ENCODE results near the gene NR4A2. TPM values are rescaled to one million over a fixed set of nuclear protein-coding genes. Genes with fewer than 3 reads are reported as not detected.
A peak's percentile ranks its signal among the peaks of the same experiment; 100 is the strongest.

The NR4A2 gene
- total and polyA plus RNA-seq, 2 donors (not counting 3 experiments of a cell fraction or from before 2014, with no cell fraction given): 1.0 to 1.9 TPM

GRCh38 chr2:156333274-156333950 is 891 bp upstream of the NR4A2 start:
- Histone ChIP-seq H3K9me3 (replicated peaks; ENCODE audit: control insufficient read depth, insufficient read depth, low read length) (no peaks in the 10 kb centered on the region), H2AFZ (ENCODE audit: low read depth, low read length) (peak overlapping the region; percentile 85), H3K27ac (ENCODE audit: insufficient read depth, low read depth, low read length) (peak overlapping the region; percentile 98), H3K9ac (replicated peaks; ENCODE audit: extremely low read depth, insufficient read depth, low read length) (peak overlapping the region; percentile 96), H3K79me2 (ENCODE audit: control insufficient read depth, insufficient read depth, low read length) (no peaks in the 10 kb centered on the region), H3K4me2 (ENCODE audit: insufficient read depth, low read length) (peak overlapping the region; percentile 91), H3K36me3 (ENCODE audit: control insufficient read depth in 2 of 2, extremely low read depth in 1 of 2, insufficient read depth in 2 of 2, low read length in 2 of 2) (no peaks in the 10 kb centered on the region), H3K27me3 (ENCODE audit: control insufficient read depth in 2 of 2, insufficient read depth in 2 of 2, low read length in 2 of 2) (peaks cover 3 to 14% of the 10 kb centered on the region in 2 experiments), H3K4me3 (replicated peaks in 1 of 3; ENCODE audit: insufficient read depth in 1 of 3, low read depth in 1 of 3, low read length in 3 of 3) (peak overlapping the region; percentile 58 to 75 (median 72)), H4K20me1 (replicated peaks; ENCODE audit: control insufficient read depth, extremely low read depth, insufficient read depth, low read length) (no peaks in the 10 kb centered on the region), H3K9me1 (replicated peaks; ENCODE audit: control insufficient read depth, extremely low read depth, insufficient read depth, low read length) (no peaks in the 10 kb centered on the region), H3K4me1 (ENCODE audit: control insufficient read depth, extremely low read depth, insufficient read depth, low read length) (peaks cover 14% of the 10 kb centered on the region)
- DNase-seq (ENCODE audit: low read depth, low spot score) (no peak), FAIRE-seq (no peak)
- intact Hi-C loops (cut with micrococcal nuclease) (loop anchor here (2.0 to 10.0 kb wide), 3 partner anchors 131 to 849 kb away; no protein-coding TSS in a partner anchor), dilution Hi-C loops (cut with MboI; ENCODE audit: extremely low pct_ligation_motif_present, low sequenced_read_pairs) (no loop called here)
- TF ChIP-seq POLR2AphosphoS5 (IDR thresholded peaks at IDR 0.05; ENCODE audit: insufficient read depth, low read depth, low read length) (no peak), JUN (IDR thresholded peaks at IDR 0.05; ENCODE audit: borderline replicate concordance, insufficient read depth, insufficient read length, low read depth) (no peak), POLR2A (IDR thresholded peaks at IDR 0.05; ENCODE audit: low read depth, low read length) (no peak), FOS (IDR thresholded peaks at IDR 0.05; ENCODE audit: borderline replicate concordance, insufficient read depth, low read length) (no peak), MYC (IDR thresholded peaks at IDR 0.05; ENCODE audit: low read depth, low read length) (no peak), EZH2 (IDR thresholded peaks at IDR 0.05; ENCODE audit: borderline replicate concordance, low read depth, low read length, severe bottlenecking) (no peak), GATA2 (IDR thresholded peaks at IDR 0.05; ENCODE audit: insufficient read depth, insufficient read length, low read depth, low read length) (no peak), MAX (IDR thresholded peaks at IDR 0.05; ENCODE audit: insufficient read depth, insufficient read length) (no peak)
- TF ChIP-seq, protein P1, sequence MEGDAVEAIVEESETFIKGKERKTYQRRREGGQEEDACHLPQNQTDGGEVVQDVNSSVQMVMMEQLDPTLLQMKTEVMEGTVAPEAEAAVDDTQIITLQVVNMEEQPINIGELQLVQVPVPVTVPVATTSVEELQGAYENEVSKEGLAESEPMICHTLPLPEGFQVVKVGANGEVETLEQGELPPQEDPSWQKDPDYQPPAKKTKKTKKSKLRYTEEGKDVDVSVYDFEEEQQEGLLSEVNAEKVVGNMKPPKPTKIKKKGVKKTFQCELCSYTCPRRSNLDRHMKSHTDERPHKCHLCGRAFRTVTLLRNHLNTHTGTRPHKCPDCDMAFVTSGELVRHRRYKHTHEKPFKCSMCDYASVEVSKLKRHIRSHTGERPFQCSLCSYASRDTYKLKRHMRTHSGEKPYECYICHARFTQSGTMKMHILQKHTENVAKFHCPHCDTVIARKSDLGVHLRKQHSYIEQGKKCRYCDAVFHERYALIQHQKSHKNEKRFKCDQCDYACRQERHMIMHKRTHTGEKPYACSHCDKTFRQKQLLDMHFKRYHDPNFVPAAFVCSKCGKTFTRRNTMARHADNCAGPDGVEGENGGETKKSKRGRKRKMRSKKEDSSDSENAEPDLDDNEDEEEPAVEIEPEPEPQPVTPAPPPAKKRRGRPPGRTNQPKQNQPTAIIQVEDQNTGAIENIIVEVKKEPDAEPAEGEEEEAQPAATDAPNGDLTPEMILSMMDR (IDR thresholded peaks at IDR 0.05; ENCODE audit: extremely low read depth in 1 of 2, insufficient read depth in 1 of 2, low read depth in 1 of 2, low read length in 2 of 2): no peak
- BruUV-seq (replicated peaks): no TSS peak
- ChIA-PET CTCF (interaction anchor here (0.8 to 4.2 kb wide), 12 partner anchors 9 to 1807 kb away, joined by 3 to 93 read pairs (median 11); no protein-coding TSS in a partner anchor), POLR2A (interaction anchor here (1.2 to 4.5 kb wide), 2 partner anchors 9 to 67 kb away, joined by 3 to 20 read pairs; no protein-coding TSS in a partner anchor)

Data from endothelial cell of umbilical vein (primary cell).